GM12873 (cell line): Measurements from ENCODE around the gene PRPF8.

Experiments used
- TF ChIP-seq, protein P1 (sequence below): IDR thresholded peaks from 2 replicates; pipeline ENCODE4 v1.5.1; 2012; ENCODE audit warnings: low read depth, mild to moderate bottlenecking, moderate library complexity, low read length, control low read depth; ENCODE audit not compliant: insufficient read depth; ENCODE audit errors: missing control alignments

The PRPF8 gene

DNA sequence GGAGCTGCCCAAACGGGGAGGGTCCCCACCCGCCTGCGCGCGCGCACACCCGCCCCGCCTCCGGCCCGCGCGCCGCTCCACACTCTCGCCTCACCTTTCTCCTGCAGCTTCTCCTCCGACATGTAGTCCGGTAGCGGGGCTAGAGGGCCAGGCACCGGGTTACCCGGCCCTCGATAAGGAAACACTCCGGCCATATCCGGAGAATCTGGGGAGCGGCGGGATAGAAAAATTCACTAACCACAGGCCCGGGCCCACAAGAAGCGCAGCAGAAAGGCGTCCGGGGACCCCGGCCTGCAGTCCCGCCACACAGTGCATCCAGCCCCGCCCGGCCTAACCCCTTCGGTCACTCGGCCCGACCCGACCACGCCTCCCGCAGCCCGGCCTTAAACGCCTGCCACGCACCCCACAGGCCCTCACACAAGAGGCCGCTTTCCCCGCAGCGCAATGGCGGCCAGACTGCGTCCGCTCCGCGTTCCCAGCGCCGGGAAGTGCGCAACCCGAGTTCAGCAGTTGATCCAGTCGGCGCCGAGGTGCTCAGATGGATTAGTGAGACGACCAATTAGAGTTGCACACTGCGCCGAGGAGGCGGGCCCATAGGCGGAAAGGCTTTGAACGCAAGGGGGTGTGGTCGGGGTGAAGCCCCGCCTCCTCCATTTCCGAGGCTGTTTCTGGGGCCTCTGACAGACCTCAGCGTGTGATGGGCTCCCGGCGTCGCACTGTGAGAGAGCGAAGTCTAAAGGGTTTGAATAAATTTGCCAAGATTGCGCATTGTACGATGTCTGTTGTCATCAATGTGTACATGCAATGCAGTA lies at the start of gene PRPF8:
Gene PRPF8, minus strand, starts transcription at position 490 of the 812 bp plus-strand sequence. Its CDS starts 296 bp downstream, at position 194.
- TF ChIP-seq, protein P1, sequence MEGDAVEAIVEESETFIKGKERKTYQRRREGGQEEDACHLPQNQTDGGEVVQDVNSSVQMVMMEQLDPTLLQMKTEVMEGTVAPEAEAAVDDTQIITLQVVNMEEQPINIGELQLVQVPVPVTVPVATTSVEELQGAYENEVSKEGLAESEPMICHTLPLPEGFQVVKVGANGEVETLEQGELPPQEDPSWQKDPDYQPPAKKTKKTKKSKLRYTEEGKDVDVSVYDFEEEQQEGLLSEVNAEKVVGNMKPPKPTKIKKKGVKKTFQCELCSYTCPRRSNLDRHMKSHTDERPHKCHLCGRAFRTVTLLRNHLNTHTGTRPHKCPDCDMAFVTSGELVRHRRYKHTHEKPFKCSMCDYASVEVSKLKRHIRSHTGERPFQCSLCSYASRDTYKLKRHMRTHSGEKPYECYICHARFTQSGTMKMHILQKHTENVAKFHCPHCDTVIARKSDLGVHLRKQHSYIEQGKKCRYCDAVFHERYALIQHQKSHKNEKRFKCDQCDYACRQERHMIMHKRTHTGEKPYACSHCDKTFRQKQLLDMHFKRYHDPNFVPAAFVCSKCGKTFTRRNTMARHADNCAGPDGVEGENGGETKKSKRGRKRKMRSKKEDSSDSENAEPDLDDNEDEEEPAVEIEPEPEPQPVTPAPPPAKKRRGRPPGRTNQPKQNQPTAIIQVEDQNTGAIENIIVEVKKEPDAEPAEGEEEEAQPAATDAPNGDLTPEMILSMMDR, result no peak

DNA sequence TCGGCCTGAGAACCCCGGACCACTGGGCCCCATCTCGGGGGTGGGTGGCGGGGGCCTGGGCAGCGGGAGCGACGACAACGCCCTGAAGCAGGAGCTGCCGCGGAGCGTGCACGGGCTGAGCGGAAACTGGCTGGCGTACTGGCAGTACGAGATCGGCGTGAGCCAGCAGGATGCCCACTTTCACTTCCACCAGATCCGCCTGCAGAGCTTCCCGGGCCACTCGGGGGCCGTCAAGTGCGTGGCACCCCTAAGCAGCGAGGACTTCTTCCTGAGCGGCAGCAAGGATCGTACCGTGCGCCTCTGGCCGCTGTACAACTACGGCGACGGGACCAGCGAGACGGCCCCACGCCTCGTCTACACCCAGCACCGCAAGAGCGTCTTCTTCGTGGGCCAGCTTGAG lies 49.1 kb upstream of the PRPF8 start:
- TF ChIP-seq, protein P1, result no peak

DNA sequence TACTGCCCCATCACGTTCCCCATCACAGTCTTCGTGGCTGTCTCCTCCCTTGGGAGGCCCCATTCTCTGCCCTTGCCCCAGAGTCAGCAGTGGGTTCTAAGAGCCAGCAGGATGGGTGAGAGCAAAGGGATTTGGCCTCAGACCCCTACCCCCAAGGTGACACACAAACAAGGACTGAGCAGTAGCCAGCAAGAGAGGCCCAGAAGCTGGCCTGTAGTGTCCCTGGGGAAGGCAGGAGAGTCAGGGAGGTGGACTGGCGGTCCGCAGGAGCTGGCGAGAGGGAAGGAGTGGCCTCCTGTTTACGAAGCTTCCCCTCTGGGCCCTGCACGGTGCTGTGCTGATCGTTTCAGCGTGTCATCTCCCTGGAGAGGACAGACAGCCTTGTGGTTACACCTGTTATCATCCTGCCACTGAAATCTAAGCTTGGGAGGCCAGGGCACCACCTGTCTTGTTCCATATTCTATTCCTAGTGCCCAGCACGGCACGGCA lies 48.2 kb upstream of the PRPF8 start:
- TF ChIP-seq, protein P1, result no peak

DNA sequence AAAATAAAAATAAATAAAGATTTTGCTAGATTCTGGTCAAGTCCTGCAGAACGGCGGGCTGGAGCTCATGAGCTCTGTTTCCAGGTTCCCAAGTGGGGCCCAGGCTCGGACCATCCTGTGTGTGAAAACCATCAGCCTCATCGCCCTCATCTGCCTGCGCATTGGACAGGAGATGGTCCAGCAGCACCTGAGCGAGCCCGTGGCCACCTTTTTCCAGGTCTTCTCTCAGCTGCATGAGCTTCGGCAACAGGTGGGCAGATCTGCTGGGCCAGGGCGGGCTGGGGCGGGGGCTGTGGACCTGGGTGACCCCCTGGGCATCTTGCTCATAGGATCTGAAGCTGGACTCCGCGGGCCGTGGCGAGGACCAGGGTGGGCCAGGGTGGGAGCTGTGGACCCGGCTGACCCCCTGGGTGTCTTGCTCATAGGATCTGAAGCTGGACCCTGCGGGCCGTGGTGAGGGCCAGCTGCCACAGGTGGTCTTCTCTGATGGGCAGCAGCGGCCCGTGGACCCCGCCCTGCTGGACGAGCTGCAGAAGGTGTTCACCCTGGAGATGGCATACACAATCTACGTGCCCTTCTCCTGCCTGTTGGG lies 47.7 kb upstream of the PRPF8 start:
- TF ChIP-seq, protein P1, result no peak

DNA sequence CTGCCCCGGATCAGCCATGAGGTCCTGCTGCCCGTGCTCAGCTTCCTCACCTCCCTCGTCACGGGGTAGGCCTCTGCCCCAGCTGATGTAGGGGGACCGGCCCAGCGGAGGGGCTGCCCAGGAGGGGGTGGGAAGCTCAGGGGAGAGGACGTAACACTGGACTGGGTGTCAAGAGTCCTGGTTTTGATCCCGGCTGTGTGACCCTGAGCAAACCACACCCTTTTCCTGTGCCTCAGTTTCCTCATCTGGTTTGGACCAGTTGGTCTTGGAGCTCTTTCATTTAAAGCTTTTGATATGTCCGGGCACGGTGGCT lies 46.5 kb upstream of the PRPF8 start:
- TF ChIP-seq, protein P1, result no peak

DNA sequence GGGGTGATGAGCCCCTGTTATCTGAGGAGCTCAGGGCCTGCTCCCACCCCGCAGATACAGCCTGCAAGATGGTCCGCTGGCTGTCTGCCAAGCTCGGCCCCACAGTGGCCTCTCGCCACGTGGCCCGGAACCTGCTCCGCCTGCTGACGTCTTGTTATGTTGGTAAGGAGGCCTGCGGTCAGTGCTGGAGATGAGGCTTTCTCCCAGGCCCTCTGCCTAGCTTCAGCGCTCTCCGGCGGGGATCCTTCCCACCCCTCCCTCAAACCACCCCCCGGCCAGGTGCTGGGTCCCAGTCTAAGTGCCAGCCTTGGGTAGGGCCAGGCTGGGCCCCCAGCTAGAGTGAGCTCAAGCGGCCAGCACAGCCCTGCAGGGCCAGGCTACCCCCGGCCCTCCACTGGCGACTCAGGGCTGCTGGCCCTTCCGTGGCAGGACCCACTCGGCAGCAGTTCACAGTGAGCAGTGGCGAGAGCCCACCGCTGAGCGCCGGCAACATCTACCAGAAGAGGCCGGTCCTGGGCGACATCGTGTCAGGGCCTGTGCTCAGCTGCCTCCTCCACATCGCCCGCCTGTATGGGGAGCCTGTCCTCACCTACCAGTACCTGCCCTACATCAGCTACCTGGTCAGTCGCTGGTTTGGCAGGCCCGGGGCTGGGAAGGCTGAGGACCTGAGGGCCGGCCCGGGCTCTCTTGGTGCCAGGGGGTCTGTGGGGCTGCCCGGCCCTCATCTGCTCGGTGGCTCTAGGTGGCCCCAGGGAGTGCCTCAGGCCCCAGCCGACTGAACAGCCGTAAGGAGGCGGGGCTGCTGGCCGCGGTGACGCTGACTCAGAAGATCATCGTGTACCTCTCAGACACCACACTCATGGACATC lies 45.9 kb upstream of the PRPF8 start:
- TF ChIP-seq, protein P1, result no peak

DNA sequence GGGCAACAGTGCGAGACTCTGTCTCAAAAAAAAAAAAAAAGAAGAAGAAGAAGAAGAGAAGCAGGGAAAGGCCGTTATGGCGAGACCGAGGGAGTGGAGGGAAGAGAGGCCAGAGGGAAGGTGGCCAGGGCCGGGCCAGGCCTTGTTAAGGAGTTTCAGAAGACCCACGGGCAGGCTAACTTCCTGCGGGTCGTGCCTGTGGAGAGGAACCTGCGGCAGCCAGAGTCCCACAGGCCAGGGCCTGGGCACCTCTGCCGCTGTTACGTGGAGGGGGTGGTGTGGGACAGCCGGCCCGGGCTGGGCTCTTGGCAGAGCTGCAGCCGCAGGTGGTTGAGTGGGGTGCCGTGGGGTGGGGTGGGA lies 45.3 kb upstream of the PRPF8 start:
- TF ChIP-seq, protein P1, result no peak
